ENCODE results near the gene PAPSS2. TPM values are rescaled to one million over a fixed set of nuclear protein-coding genes. Genes with fewer than 3 reads are reported as not detected.

The PAPSS2 gene
- total RNA-seq, 6 experiments from 2014 or later, result 65.3 to 158 (median 105) TPM

DNA sequence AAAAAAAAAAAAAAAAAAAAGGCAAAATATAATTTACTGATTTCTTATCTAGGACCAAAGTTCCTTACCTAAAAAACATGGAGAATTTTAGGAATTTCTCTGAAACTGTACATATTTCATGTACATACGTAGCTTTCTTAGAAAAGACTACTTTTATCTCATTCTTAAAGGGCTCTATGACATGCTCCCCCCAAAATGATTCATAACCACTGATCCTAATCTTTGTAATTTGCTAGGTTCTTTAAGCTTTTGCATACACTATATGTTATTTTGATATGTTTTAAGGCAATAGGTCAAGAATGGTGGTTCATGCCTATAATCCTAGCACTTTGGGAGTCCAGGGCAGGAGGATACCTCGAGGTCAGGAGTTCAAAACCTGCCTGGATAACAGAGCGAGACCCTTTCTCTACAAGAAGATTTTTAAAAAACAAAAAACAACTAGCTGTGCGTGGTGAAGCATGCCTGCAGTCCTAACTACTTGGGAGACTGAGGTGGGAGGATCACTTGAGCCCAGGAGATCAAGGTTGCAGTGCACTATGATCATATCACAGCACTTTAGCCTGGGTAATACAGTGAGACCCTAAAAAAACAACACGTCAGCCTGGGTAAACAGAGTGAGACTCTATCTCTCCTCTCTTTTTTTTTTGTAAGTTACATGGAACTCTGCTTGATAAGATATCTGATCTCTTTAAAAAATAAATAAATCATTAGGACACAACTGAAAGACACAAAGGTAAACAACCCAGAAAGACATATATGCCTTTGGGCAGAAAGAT lies 103.6 kb downstream of the PAPSS2 start:
- Histone ChIP-seq H3K36me3 (peaks cover 0 to 8% (median 0%) of the 10 kb centered on the region in 4 donors), H3K4me3 (no peak overlapping the region), H3K4me1 (peaks cover 0 to 5% (median 0%) of the 10 kb centered on the region in 4 donors), H3K9me3 (no peaks in the 10 kb centered on the region), H3K27me3 (no peaks in the 10 kb centered on the region), H3K27ac (peak overlapping the region in 1 of 3 donors; percentile 33)
- TF ChIP-seq POLR2A (IDR thresholded peaks at IDR 0.05), result no peak
- TF ChIP-seq, protein P1, sequence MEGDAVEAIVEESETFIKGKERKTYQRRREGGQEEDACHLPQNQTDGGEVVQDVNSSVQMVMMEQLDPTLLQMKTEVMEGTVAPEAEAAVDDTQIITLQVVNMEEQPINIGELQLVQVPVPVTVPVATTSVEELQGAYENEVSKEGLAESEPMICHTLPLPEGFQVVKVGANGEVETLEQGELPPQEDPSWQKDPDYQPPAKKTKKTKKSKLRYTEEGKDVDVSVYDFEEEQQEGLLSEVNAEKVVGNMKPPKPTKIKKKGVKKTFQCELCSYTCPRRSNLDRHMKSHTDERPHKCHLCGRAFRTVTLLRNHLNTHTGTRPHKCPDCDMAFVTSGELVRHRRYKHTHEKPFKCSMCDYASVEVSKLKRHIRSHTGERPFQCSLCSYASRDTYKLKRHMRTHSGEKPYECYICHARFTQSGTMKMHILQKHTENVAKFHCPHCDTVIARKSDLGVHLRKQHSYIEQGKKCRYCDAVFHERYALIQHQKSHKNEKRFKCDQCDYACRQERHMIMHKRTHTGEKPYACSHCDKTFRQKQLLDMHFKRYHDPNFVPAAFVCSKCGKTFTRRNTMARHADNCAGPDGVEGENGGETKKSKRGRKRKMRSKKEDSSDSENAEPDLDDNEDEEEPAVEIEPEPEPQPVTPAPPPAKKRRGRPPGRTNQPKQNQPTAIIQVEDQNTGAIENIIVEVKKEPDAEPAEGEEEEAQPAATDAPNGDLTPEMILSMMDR (IDR thresholded peaks at IDR 0.05), result no peak
- WGBS (ENCODE audit: insufficient coverage, low coverage, low lambda C conversion rate, missing lambda C conversion rate), result 78% methylated on average over 5 of the region's 5 CpGs
- intact Hi-C loops (cut with DNase I), result no loop called here
- peak in 3 of 4 donors; percentile 33 to 62 (median 61) for ATAC-seq
- no peak for DNase-seq

DNA sequence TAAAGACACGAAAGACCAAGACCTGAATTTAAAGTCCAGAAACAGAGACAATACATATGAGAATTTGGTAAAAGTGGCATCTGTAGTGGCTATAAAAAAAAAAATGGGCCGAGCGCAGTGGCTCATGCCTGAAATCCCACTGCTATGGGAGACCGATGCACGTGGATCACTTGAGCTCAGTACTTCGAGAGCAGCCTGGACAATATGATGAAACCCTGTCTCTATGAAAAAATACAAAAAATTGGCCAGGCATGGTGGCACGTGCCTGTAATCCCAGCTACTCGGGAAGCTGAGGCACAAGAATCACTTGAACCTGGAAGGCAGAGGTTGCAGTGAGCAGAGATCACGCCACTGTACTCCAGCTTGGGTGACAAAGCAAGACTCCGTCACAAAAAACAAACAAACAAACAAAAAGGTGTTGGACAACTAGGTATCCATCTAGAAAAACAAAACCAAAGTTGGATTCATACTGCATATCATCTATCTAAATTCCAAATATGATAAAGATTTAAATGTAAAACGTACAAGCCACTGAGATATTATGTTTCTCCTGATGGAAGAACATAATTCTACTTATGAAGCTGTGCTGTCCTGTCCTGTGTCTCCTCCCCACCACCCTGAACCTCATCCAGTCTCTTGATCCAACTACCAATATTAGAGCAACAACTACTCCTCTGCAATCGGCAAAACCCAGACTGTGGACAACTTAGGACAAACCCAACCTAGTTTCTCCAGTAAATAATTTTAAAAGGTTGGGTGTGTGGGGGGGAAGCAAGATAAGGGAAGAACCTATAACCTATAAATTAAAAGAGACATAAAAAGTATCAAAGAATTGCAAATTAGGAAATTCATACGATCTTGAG lies 104.6 kb downstream of the PAPSS2 start:
- DNase-seq, result no peak
- peaks cover 0 to 5% (median 0%) of the 10 kb centered on the region in 4 donors for H3K4me1 ChIP-seq
- intact Hi-C loops (cut with DNase I), result no loop called here
- peaks cover 0 to 8% (median 0%) of the 10 kb centered on the region in 4 donors for H3K36me3 ChIP-seq
- WGBS (ENCODE audit: insufficient coverage, low coverage, low lambda C conversion rate, missing lambda C conversion rate), result 84% methylated on average over 10 of the region's 13 CpGs
- H3K4me3 ChIP-seq, result no peak overlapping the region
- TF ChIP-seq POLR2A (IDR thresholded peaks at IDR 0.05), result no peak
- TF ChIP-seq, protein P1 (IDR thresholded peaks at IDR 0.05), result no peak
- H3K9me3 ChIP-seq, result no peaks in the 10 kb centered on the region
- H3K27ac ChIP-seq, result no peak overlapping the region
- no peaks in the 10 kb centered on the region for H3K27me3 ChIP-seq
- no peak for ATAC-seq

DNA sequence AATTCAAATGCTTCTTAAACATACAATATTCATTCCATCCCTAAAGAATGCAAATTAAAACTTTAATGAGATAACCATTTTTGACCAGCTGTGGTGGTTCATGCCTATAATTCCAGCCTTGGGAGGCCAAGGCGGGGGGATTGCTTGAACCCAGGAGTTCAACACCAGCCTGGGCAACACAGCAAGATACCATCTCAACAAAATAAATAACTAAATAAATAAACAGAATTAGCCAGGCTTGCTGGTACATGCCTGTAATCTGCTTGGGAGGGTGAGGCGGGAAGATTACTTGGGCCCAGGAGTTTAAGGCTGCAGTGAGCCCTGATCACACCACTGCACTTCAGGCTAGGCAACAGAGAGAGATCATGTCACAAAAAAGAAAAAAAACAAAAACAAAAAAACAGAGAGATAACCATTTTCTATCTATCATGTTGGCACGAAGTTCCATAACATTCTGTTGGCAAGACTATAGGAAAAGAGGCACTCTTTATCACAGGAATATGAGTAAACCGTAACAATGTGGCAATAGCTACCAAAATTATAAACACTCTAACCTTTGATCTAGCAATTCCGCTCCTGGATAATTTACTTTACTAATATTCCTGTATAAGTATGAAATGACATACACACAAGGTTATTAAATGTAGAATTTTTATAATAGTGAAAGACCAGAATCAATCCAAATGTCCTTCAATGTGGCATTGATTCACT lies 106.1 kb downstream of the PAPSS2 start:
- DNase-seq (no peak), ATAC-seq (no peak)
- intact Hi-C loops (cut with DNase I), result no loop called here
- H3K4me1 ChIP-seq, result peaks cover 0 to 5% (median 0%) of the 10 kb centered on the region in 4 donors
- H3K27me3 ChIP-seq, result no peaks in the 10 kb centered on the region
- peaks cover 0 to 13% (median 0%) of the 10 kb centered on the region in 4 donors for H3K36me3 ChIP-seq
- no peak overlapping the region for H3K27ac ChIP-seq
- WGBS (ENCODE audit: insufficient coverage, low coverage, low lambda C conversion rate, missing lambda C conversion rate), result 82% methylated on average over 5 of the region's 5 CpGs
- TF ChIP-seq, protein P1 (IDR thresholded peaks at IDR 0.05), result no peak
- TF ChIP-seq POLR2A (IDR thresholded peaks at IDR 0.05), result no peak
- no peak overlapping the region for H3K4me3 ChIP-seq
- no peaks in the 10 kb centered on the region for H3K9me3 ChIP-seq

DNA sequence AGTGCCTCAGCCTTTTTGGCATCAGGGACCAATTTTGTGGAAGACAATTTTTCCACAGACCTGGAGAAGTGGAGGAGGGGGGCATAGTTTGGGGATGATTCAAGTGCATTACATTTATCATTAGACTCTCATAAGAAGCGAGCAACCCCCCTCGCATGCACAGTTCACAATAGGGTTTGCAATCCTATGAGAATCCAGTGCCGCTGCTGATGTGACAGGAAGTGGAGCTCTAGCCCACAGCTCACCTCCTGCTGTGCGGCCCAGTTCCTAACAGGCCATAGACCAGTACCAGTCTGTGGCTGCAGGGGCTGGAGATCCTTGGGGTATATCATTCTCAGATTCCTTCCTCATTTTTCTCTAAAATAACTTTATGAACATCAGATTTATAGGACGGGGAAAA lies 107.6 kb downstream of the PAPSS2 start:
- TF ChIP-seq, protein P1 (IDR thresholded peaks at IDR 0.05), result no peak
- TF ChIP-seq POLR2A (IDR thresholded peaks at IDR 0.05), result no peak
- Histone ChIP-seq H3K9me3 (no peaks in the 10 kb centered on the region), H3K4me1 (peaks cover 0 to 5% (median 0%) of the 10 kb centered on the region in 4 donors), H3K36me3 (peaks cover 0 to 13% (median 0%) of the 10 kb centered on the region in 4 donors), H3K27ac (no peak overlapping the region), H3K27me3 (no peaks in the 10 kb centered on the region), H3K4me3 (no peak overlapping the region)
- 96% methylated on average over 4 of the region's 5 CpGs for WGBS (ENCODE audit: insufficient coverage, low coverage, low lambda C conversion rate, missing lambda C conversion rate)
- intact Hi-C loops (cut with DNase I), result no loop called here
- ATAC-seq (no peak), DNase-seq (no peak)
